VCaP (cell line): Measurements from ENCODE around the gene DCBLD1.

Source experiments
- H3K27ac ChIP-seq: fragments of 450-650 bp; 2 replicates; pipeline ENCODE4 v1.5.1; 2017
- TF ChIP-seq, protein P1 (sequence below): fragments of 450-650 bp; conservative IDR thresholded peaks from 2 replicates; pipeline ENCODE4 v1.5.1; 2017; ENCODE audit warnings: mild to moderate bottlenecking, moderate library complexity

DCBLD1 gene

DNA sequence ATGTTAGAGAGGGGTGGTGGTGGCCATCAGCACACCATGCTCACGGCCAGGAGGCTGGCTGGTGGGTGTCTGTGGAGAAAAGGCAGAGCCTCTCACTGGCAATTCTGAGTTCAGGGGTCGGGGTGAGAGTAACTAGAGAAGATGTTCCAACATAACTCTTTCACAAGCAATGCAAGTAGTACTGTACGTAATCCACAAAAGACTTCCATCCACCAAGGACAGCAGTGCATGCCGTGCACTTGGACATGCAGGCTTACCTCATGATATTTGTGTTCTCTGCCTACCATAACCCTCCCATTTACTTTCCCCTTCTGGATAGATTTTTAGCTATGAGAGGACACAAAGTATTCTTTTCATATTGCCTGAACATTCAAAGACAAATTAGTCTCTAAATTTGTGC, 51.3 kb downstream of the DCBLD1 start:
- no peak overlapping the region for H3K27ac ChIP-seq
- TF ChIP-seq, protein P1, sequence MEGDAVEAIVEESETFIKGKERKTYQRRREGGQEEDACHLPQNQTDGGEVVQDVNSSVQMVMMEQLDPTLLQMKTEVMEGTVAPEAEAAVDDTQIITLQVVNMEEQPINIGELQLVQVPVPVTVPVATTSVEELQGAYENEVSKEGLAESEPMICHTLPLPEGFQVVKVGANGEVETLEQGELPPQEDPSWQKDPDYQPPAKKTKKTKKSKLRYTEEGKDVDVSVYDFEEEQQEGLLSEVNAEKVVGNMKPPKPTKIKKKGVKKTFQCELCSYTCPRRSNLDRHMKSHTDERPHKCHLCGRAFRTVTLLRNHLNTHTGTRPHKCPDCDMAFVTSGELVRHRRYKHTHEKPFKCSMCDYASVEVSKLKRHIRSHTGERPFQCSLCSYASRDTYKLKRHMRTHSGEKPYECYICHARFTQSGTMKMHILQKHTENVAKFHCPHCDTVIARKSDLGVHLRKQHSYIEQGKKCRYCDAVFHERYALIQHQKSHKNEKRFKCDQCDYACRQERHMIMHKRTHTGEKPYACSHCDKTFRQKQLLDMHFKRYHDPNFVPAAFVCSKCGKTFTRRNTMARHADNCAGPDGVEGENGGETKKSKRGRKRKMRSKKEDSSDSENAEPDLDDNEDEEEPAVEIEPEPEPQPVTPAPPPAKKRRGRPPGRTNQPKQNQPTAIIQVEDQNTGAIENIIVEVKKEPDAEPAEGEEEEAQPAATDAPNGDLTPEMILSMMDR = no peak

DNA sequence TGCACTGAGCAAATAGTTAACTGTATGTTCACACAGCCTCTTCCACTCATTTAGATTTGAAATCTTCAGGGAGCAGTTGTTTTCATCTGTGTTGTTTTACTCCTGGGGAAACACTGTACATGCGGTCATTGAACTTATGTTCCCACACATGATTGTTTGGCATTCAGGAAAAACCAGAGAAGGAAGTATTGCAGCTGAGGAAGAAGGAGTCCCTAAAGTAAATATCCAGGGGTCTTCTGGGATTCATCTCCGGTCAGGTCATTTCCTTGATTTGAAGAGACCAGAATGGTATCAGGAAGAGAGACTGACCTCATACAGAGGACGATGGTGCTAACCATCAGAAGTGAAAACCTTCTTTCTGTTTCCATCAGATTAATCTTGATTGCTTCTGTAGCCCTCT, 52.5 kb downstream of the DCBLD1 start:
- TF ChIP-seq, protein P1 = no peak
- H3K27ac ChIP-seq = no peak overlapping the region

DNA sequence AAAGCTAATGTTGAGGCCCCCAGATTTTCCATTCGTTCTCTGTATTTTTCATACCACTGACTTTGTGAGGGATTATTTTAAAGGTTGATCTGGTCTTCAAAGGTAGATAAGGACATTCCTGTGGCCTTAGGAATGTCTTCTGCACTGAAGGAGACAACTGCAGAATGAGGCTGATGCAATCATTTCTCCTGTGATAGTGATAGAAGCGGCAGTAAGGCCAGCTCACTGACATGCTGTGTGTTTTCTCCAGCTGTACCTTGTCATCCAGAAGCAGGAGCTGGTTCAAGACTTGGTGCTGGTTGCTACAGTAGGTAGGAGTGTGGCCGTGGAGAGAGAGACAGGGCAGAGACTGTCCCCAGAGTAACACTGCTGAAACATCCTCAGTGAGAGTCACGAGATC, 53.8 kb downstream of the DCBLD1 start:
- H3K27ac ChIP-seq = no peak overlapping the region
- TF ChIP-seq, protein P1 = no peak

DNA sequence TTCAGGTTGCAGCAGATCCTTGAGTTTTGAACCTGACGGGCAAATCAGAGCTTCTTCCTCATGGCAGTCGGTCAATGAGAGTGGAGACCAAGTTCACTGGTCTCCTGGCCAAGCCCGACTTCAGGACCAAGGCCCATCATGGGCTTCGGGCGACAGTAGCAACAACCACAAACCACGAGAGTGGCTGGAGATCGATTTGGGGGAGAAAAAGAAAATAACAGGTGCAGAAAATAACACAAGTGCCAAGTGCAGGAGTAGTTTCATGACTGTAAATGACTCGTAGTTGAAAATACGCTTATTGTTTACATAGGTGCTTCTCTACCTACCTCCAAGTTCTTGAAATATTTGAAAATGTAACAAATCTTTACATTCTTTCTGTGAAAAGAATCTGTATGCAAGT, 56.1 kb downstream of the DCBLD1 start:
- TF ChIP-seq, protein P1 = no peak
- H3K27ac ChIP-seq = no peak overlapping the region

DNA sequence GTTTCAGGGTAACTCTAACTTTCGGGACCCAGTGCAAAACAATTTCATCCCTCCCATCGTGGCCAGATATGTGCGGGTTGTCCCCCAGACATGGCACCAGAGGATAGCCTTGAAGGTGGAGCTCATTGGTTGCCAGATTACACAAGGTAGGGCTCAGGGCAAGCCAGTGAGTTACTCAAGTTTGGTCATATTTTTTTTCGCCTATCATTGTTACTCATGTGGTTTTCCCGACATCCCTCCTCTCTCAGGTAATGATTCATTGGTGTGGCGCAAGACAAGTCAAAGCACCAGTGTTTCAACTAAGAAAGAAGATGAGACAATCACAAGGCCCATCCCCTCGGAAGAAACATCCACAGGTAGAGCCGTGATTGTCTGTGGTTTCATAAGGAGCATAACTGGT, 58.2 kb downstream of the DCBLD1 start:
- TF ChIP-seq, protein P1 = no peak
- no peak overlapping the region for H3K27ac ChIP-seq

DNA sequence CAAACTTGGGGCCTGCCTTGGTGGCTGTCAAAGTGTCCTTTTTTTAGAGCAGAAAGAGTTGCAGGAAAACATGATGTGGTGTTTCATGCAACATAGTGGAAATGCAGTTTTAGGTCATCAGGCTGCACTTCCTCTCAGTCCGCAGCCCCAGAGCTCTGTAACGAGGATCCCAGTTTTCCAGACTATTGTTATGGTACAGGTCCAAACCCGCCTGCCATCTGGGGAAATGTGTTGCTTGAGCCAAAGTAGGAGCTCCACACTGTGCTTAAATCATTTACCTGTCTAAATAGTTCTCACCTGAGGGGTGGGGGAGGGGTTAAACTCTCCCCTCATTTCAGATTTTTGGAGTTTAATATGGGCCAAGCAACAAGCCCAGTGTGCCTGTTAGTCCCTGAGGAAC, 60.0 kb downstream of the DCBLD1 start:
- no peak overlapping the region for H3K27ac ChIP-seq
- TF ChIP-seq, protein P1 = no peak

DNA sequence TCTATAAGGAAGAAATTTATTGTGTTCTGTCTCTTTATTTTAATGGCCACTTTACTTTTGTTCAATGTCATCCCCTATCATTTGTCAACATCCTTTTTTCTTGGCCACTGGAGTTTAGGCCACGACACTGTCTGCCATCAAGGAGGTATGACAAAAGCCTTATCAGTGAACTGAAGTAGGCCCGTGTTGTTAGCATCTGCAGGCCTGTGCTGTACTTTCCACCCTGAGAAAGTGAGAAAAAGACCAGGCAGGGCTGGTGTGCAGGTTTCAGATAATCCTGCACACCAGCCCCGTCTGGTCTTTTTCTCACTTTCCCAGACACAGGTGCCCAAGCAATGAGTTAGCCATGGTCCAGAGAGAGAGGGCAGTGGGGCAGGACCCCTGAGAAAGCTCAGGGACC, 62.2 kb downstream of the DCBLD1 start:
- H3K27ac ChIP-seq = no peak overlapping the region
- TF ChIP-seq, protein P1 = no peak

DNA sequence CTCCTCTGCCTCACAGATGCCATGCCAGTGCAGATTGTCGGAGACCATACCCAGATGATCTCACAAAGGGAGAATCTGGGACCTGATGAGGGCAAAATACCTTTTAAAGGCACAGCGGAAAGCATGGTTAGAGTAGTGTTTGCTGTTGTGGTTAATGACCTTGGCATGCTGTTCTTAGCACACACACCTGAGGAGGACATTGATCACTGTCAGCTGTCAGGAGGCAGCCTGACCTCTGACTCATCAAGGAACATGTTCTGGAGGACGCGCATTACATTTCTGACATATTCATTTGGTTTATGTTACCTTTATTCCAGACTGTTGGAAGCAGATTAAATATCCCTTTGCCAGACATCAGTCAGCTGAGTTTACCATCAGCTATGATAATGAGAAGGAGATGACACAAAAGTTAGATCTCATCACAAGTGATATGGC, 62.7 kb downstream of the DCBLD1 start:
- TF ChIP-seq, protein P1 = no peak
- H3K27ac ChIP-seq = no peak overlapping the region
